ENCODE measurements around the gene ATP6V1G2.
"Not testable (repeated sequence)": the region's sequence is repeated elsewhere in the genome, so short reads cannot be mapped to it uniquely, and the experiment has no call there.

Gene ATP6V1G2

DNA sequence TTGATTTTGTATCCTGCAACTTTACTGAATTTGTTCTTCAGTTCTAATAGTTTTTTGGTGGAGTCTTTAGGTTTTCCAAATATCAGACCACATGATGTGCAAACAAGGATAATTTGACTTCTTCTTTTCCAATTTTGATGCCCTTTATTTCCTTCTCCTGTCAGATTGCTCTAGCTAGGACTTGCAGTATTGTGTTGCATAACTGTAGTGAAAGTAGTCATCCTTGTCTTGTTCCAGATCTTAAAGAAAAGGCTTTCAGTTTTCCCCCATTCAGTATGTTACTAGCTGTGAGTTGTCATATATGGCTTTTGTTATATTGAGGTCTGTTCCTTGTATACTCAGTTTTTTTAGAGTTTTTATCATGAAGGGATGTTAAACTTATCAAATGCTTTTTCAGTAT is 43.8 kb downstream of the ATP6V1G2 start:
- FAIRE-seq (no peak), DNase-seq (ENCODE audit: insufficient read length, low spot score) (no peak)
- TF ChIP-seq, protein P1, sequence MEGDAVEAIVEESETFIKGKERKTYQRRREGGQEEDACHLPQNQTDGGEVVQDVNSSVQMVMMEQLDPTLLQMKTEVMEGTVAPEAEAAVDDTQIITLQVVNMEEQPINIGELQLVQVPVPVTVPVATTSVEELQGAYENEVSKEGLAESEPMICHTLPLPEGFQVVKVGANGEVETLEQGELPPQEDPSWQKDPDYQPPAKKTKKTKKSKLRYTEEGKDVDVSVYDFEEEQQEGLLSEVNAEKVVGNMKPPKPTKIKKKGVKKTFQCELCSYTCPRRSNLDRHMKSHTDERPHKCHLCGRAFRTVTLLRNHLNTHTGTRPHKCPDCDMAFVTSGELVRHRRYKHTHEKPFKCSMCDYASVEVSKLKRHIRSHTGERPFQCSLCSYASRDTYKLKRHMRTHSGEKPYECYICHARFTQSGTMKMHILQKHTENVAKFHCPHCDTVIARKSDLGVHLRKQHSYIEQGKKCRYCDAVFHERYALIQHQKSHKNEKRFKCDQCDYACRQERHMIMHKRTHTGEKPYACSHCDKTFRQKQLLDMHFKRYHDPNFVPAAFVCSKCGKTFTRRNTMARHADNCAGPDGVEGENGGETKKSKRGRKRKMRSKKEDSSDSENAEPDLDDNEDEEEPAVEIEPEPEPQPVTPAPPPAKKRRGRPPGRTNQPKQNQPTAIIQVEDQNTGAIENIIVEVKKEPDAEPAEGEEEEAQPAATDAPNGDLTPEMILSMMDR (IDR thresholded peaks at IDR 0.05; ENCODE audit: insufficient read depth, missing control alignments), result no peak

DNA sequence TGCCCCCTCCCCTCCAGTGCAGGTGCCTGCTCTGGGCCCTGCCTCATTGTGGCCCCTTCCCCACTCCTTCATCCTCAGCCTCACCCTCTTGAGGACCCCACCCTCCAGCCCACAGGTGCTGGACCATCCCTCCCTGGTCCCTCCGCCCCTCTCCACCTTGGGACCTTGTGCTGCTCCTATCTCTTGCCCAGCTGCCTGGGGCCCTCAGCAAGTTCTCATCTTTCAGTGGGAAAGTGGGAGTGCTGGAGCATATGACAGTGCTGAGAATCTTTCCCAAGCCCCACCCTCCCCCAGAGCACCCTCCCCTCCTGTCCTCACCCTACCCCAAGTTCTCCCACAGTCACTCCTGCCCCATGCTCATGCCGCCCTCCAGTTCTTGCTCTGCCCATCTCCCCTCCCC is 46.8 kb downstream of the ATP6V1G2 start:
- DNase-seq (ENCODE audit: insufficient read length, low spot score); FAIRE-seq: not testable (repeated sequence)

DNA sequence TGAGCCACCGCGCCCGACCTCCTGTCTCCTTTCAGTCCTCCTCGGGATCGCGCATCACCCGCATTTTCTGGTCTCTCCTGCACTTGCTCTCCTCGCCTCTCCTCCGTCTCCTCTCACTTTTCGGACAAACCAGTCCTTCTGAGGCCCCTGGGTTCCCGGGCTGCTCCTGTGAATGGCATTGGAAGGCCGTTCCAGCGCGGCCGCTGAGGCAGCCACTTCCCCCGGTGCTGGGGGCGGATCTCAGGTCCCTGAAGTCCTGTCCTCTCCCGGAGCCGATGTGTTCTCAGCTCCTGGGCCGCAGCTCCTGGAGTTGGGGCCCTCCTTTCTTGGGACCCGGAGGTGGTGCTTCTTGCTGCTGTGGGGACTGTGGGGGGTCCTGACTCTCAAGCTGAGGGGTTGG is 47.7 kb downstream of the ATP6V1G2 start:
- DNase-seq (ENCODE audit: insufficient read length, low spot score) (no peak), FAIRE-seq (no peak)
- TF ChIP-seq, protein P1 (IDR thresholded peaks at IDR 0.05; ENCODE audit: insufficient read depth, missing control alignments), result no peak

DNA sequence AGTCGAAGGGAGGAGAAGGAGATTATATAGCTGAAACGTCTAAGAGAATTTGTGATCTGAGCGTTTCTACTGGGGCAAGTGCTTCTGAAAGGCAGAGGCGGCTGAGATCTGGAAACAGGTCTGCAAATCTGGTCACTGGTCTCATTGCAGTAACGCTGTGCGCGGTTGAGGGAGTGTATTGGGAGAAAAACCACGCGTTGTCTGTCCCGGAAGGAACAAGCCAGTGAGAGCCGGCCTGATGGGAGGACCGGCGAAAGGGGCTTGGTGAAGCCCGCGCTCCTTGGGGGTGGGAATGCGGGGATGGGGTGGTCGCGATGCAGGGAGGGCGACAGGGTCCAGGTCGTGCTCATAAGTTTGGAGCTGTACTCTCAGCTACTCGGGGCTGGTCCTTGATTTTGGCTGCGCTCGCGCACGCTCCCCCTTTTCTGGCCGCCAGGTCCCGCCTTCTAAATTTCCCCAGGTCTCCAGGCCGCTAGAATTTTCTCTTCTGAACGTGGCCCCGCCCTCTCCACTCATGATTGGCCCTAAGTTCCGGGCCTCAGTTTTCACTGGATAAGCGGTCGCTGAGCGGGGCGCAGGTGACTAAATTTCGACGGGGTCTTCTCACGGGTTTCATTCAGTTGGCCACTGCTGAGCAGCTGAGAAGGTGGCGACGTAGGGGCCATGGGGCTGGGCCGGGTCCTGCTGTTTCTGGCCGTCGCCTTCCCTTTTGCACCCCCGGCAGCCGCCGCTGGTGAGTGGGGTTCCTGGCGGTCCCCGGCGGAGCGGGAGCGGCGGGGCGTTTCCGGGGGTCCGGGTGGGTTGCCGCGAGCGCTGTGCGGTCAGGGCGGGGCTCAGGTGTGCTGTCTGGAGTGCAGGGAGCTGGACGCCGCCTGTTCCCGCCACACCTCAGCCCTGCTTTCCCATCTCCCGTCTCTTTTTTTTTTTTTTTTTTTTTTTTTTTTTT is 48.6 kb downstream of the ATP6V1G2 start, which contains the start of gene MICB:
TSS of gene MICB (plus strand) at position 615 of the 946 bp plus-strand sequence. CDS start at position 664, 49 bp downstream.
- FAIRE-seq (no peak), DNase-seq (ENCODE audit: insufficient read length, low spot score) (no peak)
- TF ChIP-seq, protein P1 (IDR thresholded peaks at IDR 0.05; ENCODE audit: insufficient read depth, missing control alignments), result no peak

DNA sequence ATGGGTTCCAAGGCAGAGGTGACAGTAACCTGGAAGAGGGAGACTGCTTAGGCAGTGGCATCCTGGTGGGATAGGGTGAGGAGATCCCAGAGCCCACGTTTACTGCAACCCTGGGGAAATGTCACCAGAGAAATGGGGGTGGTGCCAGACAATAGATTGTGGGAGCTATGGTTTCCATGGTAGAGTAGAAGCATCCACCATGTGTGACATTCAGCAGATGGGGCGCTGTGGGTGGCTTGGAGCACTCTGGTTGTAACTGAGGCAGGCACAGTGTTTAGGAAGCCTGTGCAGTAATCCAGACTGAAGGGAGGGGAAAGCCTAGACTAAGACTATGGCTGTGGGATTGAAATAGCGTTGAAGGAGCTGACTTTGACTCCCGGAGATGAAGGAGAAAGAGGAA is 49.6 kb downstream of the ATP6V1G2 start:
- DNase-seq (ENCODE audit: insufficient read length, low spot score); FAIRE-seq: not testable (repeated sequence)

DNA sequence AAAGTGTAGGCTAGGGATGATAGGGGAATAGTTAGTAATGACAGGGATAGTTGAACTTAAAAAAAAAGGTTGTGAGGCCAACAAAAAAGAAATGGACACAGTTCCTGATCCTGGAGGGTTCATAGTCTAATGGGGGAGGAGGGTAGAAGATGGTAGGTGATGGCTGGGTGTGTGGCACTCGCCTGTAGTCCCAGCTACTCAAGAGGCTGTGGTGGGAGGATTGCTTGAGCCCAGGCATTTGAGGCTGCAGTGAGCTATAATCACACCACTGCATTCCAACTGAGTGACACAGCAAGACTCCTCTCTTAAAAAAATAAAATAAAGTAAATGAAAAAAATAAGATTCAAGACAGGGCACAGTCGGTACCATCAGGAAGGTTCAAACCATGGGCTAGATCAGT is 50.8 kb downstream of the ATP6V1G2 start:
- no peak for DNase-seq (ENCODE audit: insufficient read length, low spot score)
- TF ChIP-seq, protein P1 (IDR thresholded peaks at IDR 0.05; ENCODE audit: insufficient read depth, missing control alignments), result no peak
- FAIRE-seq, result no peak
